K562 (cell line): ENCODE measurements around the gene ZDHHC19. TPM values are rescaled to one million over a fixed set of nuclear protein-coding genes. Genes with fewer than 3 reads are reported as not detected.

ENCODE experiments used
- ATAC-seq: fragments of 200-7000 bp; cut with Tn5 transposase; 3 replicates; pipeline ENCODE4 v1.9.1; 2020; ENCODE audit warnings: moderate library complexity
- BruUV-seq: library from RNA; stranded (reverse); fragments of 400-500 nt; replicated peaks from 2 replicates; lab custom pipeline; 2021; lab: Mats Ljungman, UMichigan
- CTCF ChIA-PET: fragments of 300-600 bp; formaldehyde crosslinking; extraction: SDS; loops from one replicate; lab custom pipeline; 2021; ENCODE audit warnings: low intra/inter-chr PET ratio; lab: Yijun Ruan, JAX
- POLR2A ChIA-PET: fragments of 300-600, 350-650 bp; sonication (Branson Sonifier 250); formaldehyde crosslinking; extraction: SDS; loops from one replicate; lab custom pipeline; 2021; ENCODE audit warnings: antibody characterized with exemption, inconsistent platforms; lab: Yijun Ruan, JAX
- DNase-seq, 4 experiments: peaks; one replicate each; pipeline versions ENCODE4 v3.0.0 to v3.0.0-alpha.2; 2011 to 2018; ENCODE audit warnings: low spot score in 3 of 4, mixed read lengths in 3 of 4; ENCODE audit errors: extremely low read depth in 1 of 4
- FAIRE-seq: peaks from 2 replicates; lab custom pipeline; 2011; peaks lifted over from hg19 to GRCh38; lab: Jason Lieb, UNC
- H2AFZ ChIP-seq: 2 replicates; pipeline ENCODE4 v1.6.0; 2011; ENCODE audit warnings: low read depth, low read length, control low read depth, inconsistent platforms
- H3K27ac ChIP-seq: fragments of 200-600 bp; 3 replicates; pipeline ENCODE4 v1.8.0; 2011; ENCODE audit warnings: low read depth, mild to moderate bottlenecking, control low read depth, inconsistent platforms, low read length, moderate library complexity, mixed read lengths; ENCODE audit errors: extremely low read depth
- H3K27me3 ChIP-seq, 2 experiments: fragments of 300-600 bp in 1 of 2; 2 replicates in 1 of 2; 3 replicates in 1 of 2; pipeline versions ENCODE4 v1.6.0 to v1.8.0; 2011; ENCODE audit warnings: inconsistent platforms in 2 of 2, low read length in 2 of 2, mild to moderate bottlenecking in 1 of 2, mixed read lengths in 1 of 2, moderate library complexity in 1 of 2; ENCODE audit not compliant: control insufficient read depth in 2 of 2, insufficient read depth in 2 of 2
- H3K36me3 ChIP-seq: fragments of 300-600 bp; 3 replicates; pipeline ENCODE4 v1.8.0; 2011; ENCODE audit warnings: mild to moderate bottlenecking, low read length, inconsistent platforms; ENCODE audit not compliant: control insufficient read depth, insufficient read depth
- H3K4me1 ChIP-seq, 2 experiments: fragments of 200-600 bp in 1 of 2; replicated peaks in 1 of 2; 2 replicates in 1 of 2; 3 replicates in 1 of 2; pipeline versions ENCODE4 v1.5.1 to v1.8.0; 2011; ENCODE audit warnings: inconsistent platforms in 2 of 2, low read length in 2 of 2, mild to moderate bottlenecking in 1 of 2, mixed read lengths in 1 of 2, moderate library complexity in 1 of 2; ENCODE audit not compliant: control insufficient read depth in 2 of 2, insufficient read depth in 2 of 2
- H3K4me2 ChIP-seq: 2 replicates; pipeline ENCODE4 v1.6.1; 2011; ENCODE audit warnings: low read length, control low read depth, inconsistent platforms, mixed read lengths; ENCODE audit not compliant: insufficient read depth
- H3K4me3 ChIP-seq: fragments of 200-600 bp; sonication (generic), shearing (Covaris generic); 2 replicates; pipeline ENCODE4 v1.5.1; 2016; ENCODE audit warnings: control low read depth, inconsistent platforms
- H3K79me2 ChIP-seq: fragments of 200-600 bp; 3 replicates; pipeline ENCODE4 v1.8.0; 2011; ENCODE audit warnings: low read length, inconsistent platforms; ENCODE audit not compliant: control insufficient read depth, insufficient read depth
- H3K9ac ChIP-seq, 2 experiments: 2 replicates each; pipeline versions ENCODE4 v1.6.0 to v1.6.1; 2011; ENCODE audit warnings: low read depth in 2 of 2, low read length in 2 of 2, control low read depth in 1 of 2, inconsistent platforms in 1 of 2, mild to moderate bottlenecking in 1 of 2, mixed read lengths in 1 of 2; ENCODE audit not compliant: insufficient read depth in 1 of 2
- H3K9me1 ChIP-seq: one replicate; pipeline ENCODE4 v1.6.0; 2011; ENCODE audit warnings: inconsistent platforms, mild to moderate bottlenecking, low read length, moderate library complexity; ENCODE audit not compliant: control insufficient read depth, insufficient read depth
- H3K9me3 ChIP-seq: replicated peaks from 2 replicates; pipeline ENCODE4 v1.5.1; 2011; ENCODE audit warnings: low read depth, low read length, inconsistent platforms; ENCODE audit not compliant: control insufficient read depth, insufficient read depth
- H4K20me1 ChIP-seq: replicated peaks from 2 replicates; pipeline ENCODE4 v1.6.1; 2011; ENCODE audit warnings: low read length, inconsistent platforms, mixed read lengths; ENCODE audit not compliant: control insufficient read depth, insufficient read depth
- ARID1B ChIP-seq: fragments of 450-650 bp; IDR thresholded peaks from 2 replicates; pipeline ENCODE4 v1.6.1; 2016; ENCODE audit warnings: antibody characterized with exemption, mild to moderate bottlenecking, inconsistent platforms
- BMI1 ChIP-seq: fragments of 150-350 bp; IDR thresholded peaks from 2 replicates; pipeline ENCODE4 v1.6.1; 2014; ENCODE audit warnings: low read length
- FOXA3 ChIP-seq, 2 experiments: fragments of 450-650 bp in 1 of 2; sonication (generic) in 1 of 2; formaldehyde crosslinking; IDR thresholded peaks in 1 of 2; conservative IDR thresholded peaks in 1 of 2; 2 replicates each; pipeline versions ENCODE4 v1.4.0 to v1.8.0; 2020 to 2022; ENCODE audit warnings: mild to moderate bottlenecking in 2 of 2, missing genetic modification reagents in 1 of 2
- FOXP1 ChIP-seq: sonication (generic); formaldehyde crosslinking; IDR thresholded peaks from 2 replicates; pipeline ENCODE4 v1.8.0; 2022; ENCODE audit warnings: mild to moderate bottlenecking, missing genetic modification reagents
- HDAC1 ChIP-seq, 2 experiments: fragments of 450-650 bp; IDR thresholded peaks; 2 replicates each; pipeline ENCODE4 v1.6.1; 2016 to 2017; ENCODE audit warnings: inconsistent platforms in 1 of 2, mild to moderate bottlenecking in 1 of 2, moderate library complexity in 1 of 2
- RBM14 ChIP-seq: fragments of 200-400 bp; formaldehyde crosslinking; IDR thresholded peaks from 2 replicates; pipeline ENCODE4 v1.6.1; 2018; ENCODE audit warnings: low read depth, mild to moderate bottlenecking, low read length, moderate library complexity, borderline replicate concordance; ENCODE audit not compliant: insufficient read depth
- ZKSCAN8 ChIP-seq: fragments of 200-800 bp; sonication (Bioruptor generic); IDR thresholded peaks from 2 replicates; pipeline ENCODE4 v1.6.1; 2016; ENCODE audit warnings: missing genetic modification characterization, missing compliant biosample characterization
- ZNF121 ChIP-seq: sonication (generic); formaldehyde crosslinking; conservative IDR thresholded peaks from 2 replicates; pipeline ENCODE4 v1.8.0; 2022; ENCODE audit warnings: missing genetic modification reagents
- ZNF165 ChIP-seq: fragments of 250-450 bp; sonication (Bioruptor Pico); IDR thresholded peaks from 2 replicates; pipeline ENCODE4 v1.4.0; 2020; ENCODE audit warnings: borderline replicate concordance
- ZNF384 ChIP-seq: IDR thresholded peaks from 2 replicates; pipeline ENCODE4 v1.6.1; 2012; ENCODE audit warnings: low read depth, low read length, improper control_type of control experiment
- ZNF551 ChIP-seq: fragments of 250-450 bp; sonication (Bioruptor Pico); IDR thresholded peaks from 2 replicates; pipeline ENCODE4 v1.5.0; 2021; ENCODE audit warnings: mild to moderate bottlenecking, moderate library complexity
- WGBS: fragments of 100-300 bp; shearing (Covaris generic); methylation state at CpG from one replicate; pipeline ENCODE4 v1.1.6; 2016; ENCODE audit warnings: low coverage, mixed read lengths; ENCODE audit not compliant: insufficient coverage; ENCODE audit errors: missing lambda C conversion rate; 5-methylcytosine and 5-hydroxymethylcytosine counted together
- in situ Hi-C: fragments of 300-500 bp; cut with MboI; formaldehyde crosslinking; loops from 4 replicates; pipeline ENCODE4 v1.15.0; 2018; ENCODE audit warnings: inconsistent platforms, mixed read lengths
- intact Hi-C: fragments of 100-400 bp; cut with micrococcal nuclease; formaldehyde crosslinking; loops from 2 replicates; pipeline ENCODE4 v1.14.2; 2022
- polyA plus RNA-seq, 8 experiments: library from polyadenylated mRNA; depleted of rRNA in 4 of 8; stranded (reverse) in 5 of 8; unstranded in 3 of 8; fragments of >200 nt; fragmentation: Nextera tagmentation in 2 of 8; fragmentation: Illumina TruSeq in 1 of 8; extraction: Ambion mirVana in 2 of 8; extraction: Trizol in 1 of 8; gene quantifications; 2 replicates each; pipeline versions ENCODE4 v1.2.1 to v1.2.3, GENCODE V29; 2011 to 2014; ENCODE audit warnings: inconsistent platforms in 1 of 8, missing spikeins in 1 of 8
- total RNA-seq, 7 experiments: library from RNA; depleted of rRNA in 6 of 7; stranded (reverse); fragments of >200 nt in 6 of 7; fragmentation: Illumina TruSeq in 2 of 7; extraction: Trizol in 2 of 7; gene quantifications; 2 replicates each; pipeline versions ENCODE4 v1.2.1 to v1.2.3, GENCODE V29; 2011 to 2021; ENCODE audit warnings: low replicate concordance in 1 of 7
- TF ChIP-seq, protein P1 (sequence below), 2 experiments: fragments of 450-650 bp; IDR thresholded peaks; 2 replicates each; pipeline ENCODE4 v1.6.1; 2016
- TF ChIP-seq, protein P2 (sequence below), 2 experiments: fragments of 450-650 bp in 1 of 2; IDR thresholded peaks; 2 replicates each; pipeline ENCODE4 v1.6.1; 2011 to 2017; ENCODE audit warnings: low read depth in 2 of 2, antibody characterized with exemption in 1 of 2, borderline replicate concordance in 1 of 2, low read length in 1 of 2, mild to moderate bottlenecking in 1 of 2, mixed read lengths in 1 of 2; ENCODE audit not compliant: control insufficient read depth in 1 of 2
- TF ChIP-seq, protein P3 (sequence below): fragments of 250-450 bp; sonication (Bioruptor Pico); IDR thresholded peaks from 2 replicates; pipeline ENCODE4 v1.5.0; 2022; ENCODE audit warnings: mild to moderate bottlenecking

ZDHHC19 gene
- total and polyA plus RNA-seq, 9 of the 15 experiments (the other 6 are each of a cell fraction or from before 2014, with no cell fraction given), result 0.40 to 5.5 (median 1.1) TPM

DNA sequence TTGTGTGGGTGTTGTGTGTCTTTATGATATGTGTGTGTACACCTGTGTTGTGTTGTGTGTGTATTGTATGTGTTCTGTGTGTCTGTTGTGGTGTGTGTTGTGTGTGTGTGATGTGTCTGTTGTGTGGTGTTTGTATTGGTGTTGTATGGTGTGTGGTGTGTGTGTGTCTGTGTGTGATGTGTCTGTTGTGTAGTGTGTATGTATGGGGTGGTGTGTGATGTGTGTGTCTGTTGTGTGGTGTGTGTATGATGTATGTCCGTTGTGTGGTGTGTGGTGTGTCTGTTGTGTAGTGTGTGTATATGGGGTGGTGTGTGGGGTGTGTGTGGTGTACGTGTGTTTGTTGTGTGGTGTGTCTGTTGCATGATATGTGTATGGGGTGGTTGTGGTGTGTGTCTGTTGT, 46.6 kb downstream of the ZDHHC19 start:
- in situ Hi-C loops (no loop called here), intact Hi-C loops (no loop called here)
- BruUV-seq, result no TSS peak
- ChIA-PET POLR2A (interaction anchor here (0.6 to 1.5 kb wide), 3 partner anchors 15 to 61 kb away, joined by 4 to 6 read pairs (median 4); no protein-coding TSS in a partner anchor), CTCF (no interaction called here)
- Histone ChIP-seq H3K4me1 (peaks cover 19 to 32% of the 10 kb centered on the region in 2 experiments), H4K20me1 (no peaks in the 10 kb centered on the region), H3K79me2 (no peaks in the 10 kb centered on the region; the same call in 2 of the 3 replicates), H3K9ac (no peak overlapping the region; a peak in 1 of 4 replicates), H2AFZ (no peak overlapping the region), H3K36me3 (no peaks in the 10 kb centered on the region), H3K9me3 (no peaks in the 10 kb centered on the region), H3K27me3 (no peaks in the 10 kb centered on the region), H3K27ac (no peak overlapping the region; the same call in 2 of the 3 replicates), H3K4me2 (no peak overlapping the region), H3K9me1 (no peaks in the 10 kb centered on the region), H3K4me3 (no peak overlapping the region)
- WGBS, result 85% methylated on average over 2 of the region's 2 CpGs
- DNase-seq, result no peak
- ATAC-seq, result no peak
- FAIRE-seq, result no peak
- TF ChIP-seq, protein P1, sequence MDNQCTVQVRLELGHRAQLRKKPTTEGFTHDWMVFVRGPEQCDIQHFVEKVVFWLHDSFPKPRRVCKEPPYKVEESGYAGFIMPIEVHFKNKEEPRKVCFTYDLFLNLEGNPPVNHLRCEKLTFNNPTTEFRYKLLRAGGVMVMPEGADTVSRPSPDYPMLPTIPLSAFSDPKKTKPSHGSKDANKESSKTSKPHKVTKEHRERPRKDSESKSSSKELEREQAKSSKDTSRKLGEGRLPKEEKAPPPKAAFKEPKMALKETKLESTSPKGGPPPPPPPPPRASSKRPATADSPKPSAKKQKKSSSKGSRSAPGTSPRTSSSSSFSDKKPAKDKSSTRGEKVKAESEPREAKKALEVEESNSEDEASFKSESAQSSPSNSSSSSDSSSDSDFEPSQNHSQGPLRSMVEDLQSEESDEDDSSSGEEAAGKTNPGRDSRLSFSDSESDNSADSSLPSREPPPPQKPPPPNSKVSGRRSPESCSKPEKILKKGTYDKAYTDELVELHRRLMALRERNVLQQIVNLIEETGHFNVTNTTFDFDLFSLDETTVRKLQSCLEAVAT (IDR thresholded peaks at IDR 0.05), result peak; percentile 66 to 77
- no peak for TF ChIP-seq ZNF165 (CRISPR knock-in tag)
- TF ChIP-seq ARID1B, result no peak; the same call in 1 of the 2 replicates
- TF ChIP-seq RBM14, result no peak
- 0 out of 2 replicates have a peak, but pooled peaks have one; percentile 15 for TF ChIP-seq FOXP1 (CRISPR knock-in tag)
- TF ChIP-seq HDAC1 (IDR thresholded peaks at IDR 0.05), result peak in 1 of 2 experiments; percentile 53; a peak in 2 of 4 replicates
- no peak for TF ChIP-seq BMI1
- TF ChIP-seq, protein P2, sequence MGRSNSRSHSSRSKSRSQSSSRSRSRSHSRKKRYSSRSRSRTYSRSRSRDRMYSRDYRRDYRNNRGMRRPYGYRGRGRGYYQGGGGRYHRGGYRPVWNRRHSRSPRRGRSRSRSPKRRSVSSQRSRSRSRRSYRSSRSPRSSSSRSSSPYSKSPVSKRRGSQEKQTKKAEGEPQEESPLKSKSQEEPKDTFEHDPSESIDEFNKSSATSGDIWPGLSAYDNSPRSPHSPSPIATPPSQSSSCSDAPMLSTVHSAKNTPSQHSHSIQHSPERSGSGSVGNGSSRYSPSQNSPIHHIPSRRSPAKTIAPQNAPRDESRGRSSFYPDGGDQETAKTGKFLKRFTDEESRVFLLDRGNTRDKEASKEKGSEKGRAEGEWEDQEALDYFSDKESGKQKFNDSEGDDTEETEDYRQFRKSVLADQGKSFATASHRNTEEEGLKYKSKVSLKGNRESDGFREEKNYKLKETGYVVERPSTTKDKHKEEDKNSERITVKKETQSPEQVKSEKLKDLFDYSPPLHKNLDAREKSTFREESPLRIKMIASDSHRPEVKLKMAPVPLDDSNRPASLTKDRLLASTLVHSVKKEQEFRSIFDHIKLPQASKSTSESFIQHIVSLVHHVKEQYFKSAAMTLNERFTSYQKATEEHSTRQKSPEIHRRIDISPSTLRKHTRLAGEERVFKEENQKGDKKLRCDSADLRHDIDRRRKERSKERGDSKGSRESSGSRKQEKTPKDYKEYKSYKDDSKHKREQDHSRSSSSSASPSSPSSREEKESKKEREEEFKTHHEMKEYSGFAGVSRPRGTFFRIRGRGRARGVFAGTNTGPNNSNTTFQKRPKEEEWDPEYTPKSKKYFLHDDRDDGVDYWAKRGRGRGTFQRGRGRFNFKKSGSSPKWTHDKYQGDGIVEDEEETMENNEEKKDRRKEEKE (IDR thresholded peaks at IDR 0.05; ENCODE audit: borderline replicate concordance in 1 of 2, control insufficient read depth in 1 of 2, low read depth in 2 of 2, low read length in 1 of 2), result peak in 1 of 2 experiments; percentile 76; a peak in 2 of 4 replicates
- TF ChIP-seq ZNF551 (CRISPR knock-in tag), result no peak
- TF ChIP-seq ZNF121, result no peak
- TF ChIP-seq ZKSCAN8, result no peak
- TF ChIP-seq, protein P3, sequence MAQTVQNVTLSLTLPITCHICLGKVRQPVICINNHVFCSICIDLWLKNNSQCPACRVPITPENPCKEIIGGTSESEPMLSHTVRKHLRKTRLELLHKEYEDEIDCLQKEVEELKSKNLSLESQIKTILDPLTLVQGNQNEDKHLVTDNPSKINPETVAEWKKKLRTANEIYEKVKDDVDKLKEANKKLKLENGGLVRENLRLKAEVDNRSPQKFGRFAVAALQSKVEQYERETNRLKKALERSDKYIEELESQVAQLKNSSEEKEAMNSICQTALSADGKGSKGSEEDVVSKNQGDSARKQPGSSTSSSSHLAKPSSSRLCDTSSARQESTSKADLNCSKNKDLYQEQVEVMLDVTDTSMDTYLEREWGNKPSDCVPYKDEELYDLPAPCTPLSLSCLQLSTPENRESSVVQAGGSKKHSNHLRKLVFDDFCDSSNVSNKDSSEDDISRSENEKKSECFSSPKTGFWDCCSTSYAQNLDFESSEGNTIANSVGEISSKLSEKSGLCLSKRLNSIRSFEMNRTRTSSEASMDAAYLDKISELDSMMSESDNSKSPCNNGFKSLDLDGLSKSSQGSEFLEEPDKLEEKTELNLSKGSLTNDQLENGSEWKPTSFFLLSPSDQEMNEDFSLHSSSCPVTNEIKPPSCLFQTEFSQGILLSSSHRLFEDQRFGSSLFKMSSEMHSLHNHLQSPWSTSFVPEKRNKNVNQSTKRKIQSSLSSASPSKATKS, result no peak
- TF ChIP-seq FOXA3 (CRISPR knock-in tag; conservative IDR thresholded peaks at IDR 0.05 in 1 of 2, IDR thresholded peaks at IDR 0.05 in 1 of 2), result no peak
- TF ChIP-seq ZNF384, result no peak
